Mammary microvascular endothelial cell (primary cell): Measurements from ENCODE around the gene ZDHHC3. TPM values are rescaled to one million over a fixed set of nuclear protein-coding genes. Genes with fewer than 3 reads are reported as not detected.

ENCODE experiments used
- total RNA-seq: library from RNA; depleted of rRNA; stranded (reverse); fragments of >200 nt; gene quantifications from 2 replicates; pipeline ENCODE4 v1.2.3, GENCODE V29; 2015

Gene ZDHHC3
- 53.6 and 58.4 TPM in 2 replicates for total RNA-seq

GRCh38 chr3:44976002-44976815 is at the start of gene ZDHHC3, which contains the start of gene EXOSC7:
TSS of gene ZDHHC3 (minus strand) at chr3:44976174. CDS start at chr3:44959436, 16,738 bp downstream.
TSS of gene EXOSC7 (plus strand) at chr3:44976244. CDS start at chr3:44976278, 34 bp downstream.

Other genes with a start within 250 kb of the ZDHHC3 start
- gene ZNF501, start 246.5 kb downstream of the ZDHHC3 start, total RNA-seq, result 3.0 and 3.7 TPM in 2 replicates
- 18.3 and 18.7 TPM in 2 replicates for gene KIAA1143, start 214.6 kb downstream of the ZDHHC3 start, total RNA-seq
- gene KIF15, start 214.4 kb downstream of the ZDHHC3 start, total RNA-seq, result 10.7 and 13.8 TPM in 2 replicates
- 13.2 and 15.0 TPM in 2 replicates for gene TMEM42, start 114.3 kb downstream of the ZDHHC3 start, total RNA-seq
- 0.07 and 0.20 TPM in 2 replicates for gene TGM4, start 101.6 kb downstream of the ZDHHC3 start, total RNA-seq
- gene EXOSC7, start 70 bp upstream of the ZDHHC3 start, total RNA-seq, result 46.8 and 53.3 TPM in 2 replicates
- not detected in 2 replicates for gene CLEC3B, start 50.1 kb upstream of the ZDHHC3 start, total RNA-seq
- gene CDCP1, start 170.2 kb upstream of the ZDHHC3 start, total RNA-seq, result 1.1 and 1.6 TPM in 2 replicates